H9 (cell line): ENCODE data around the gene DOCK2. TPM values are rescaled to one million over a fixed set of nuclear protein-coding genes. Genes with fewer than 3 reads are reported as not detected.

Experiments used
- DNase-seq: peaks from one replicate; pipeline ENCODE4 v3.0.0-alpha.2; 2017
- H2AFZ ChIP-seq: one replicate; pipeline ENCODE4 v1.6.1; 2013; ENCODE audit warnings: mild to moderate bottlenecking, low read length, control low read depth, moderate library complexity
- H2AK5ac ChIP-seq: 2 replicates; pipeline ENCODE4 v1.6.1; 2013; ENCODE audit warnings: low read length, control low read depth, mixed read lengths; ENCODE audit not compliant: insufficient read length
- H2BK120ac ChIP-seq: one replicate; pipeline ENCODE4 v1.6.1; 2013; ENCODE audit warnings: low read depth, mild to moderate bottlenecking, low read length, control low read depth, inconsistent platforms; ENCODE audit not compliant: poor library complexity, severe bottlenecking
- H2BK12ac ChIP-seq: 2 replicates; pipeline ENCODE4 v1.6.1; 2013; ENCODE audit warnings: low read length, control low read depth, mixed read lengths, low read depth; ENCODE audit not compliant: insufficient read length
- H2BK15ac ChIP-seq: 2 replicates; pipeline ENCODE4 v1.6.1; 2013; ENCODE audit warnings: low read depth, low read length, control low read depth
- H2BK20ac ChIP-seq: one replicate; pipeline ENCODE4 v1.6.1; 2013; ENCODE audit warnings: low read depth, mild to moderate bottlenecking, low read length, control low read depth, inconsistent platforms; ENCODE audit not compliant: poor library complexity, severe bottlenecking
- H2BK5ac ChIP-seq: 2 replicates; pipeline ENCODE4 v1.6.1; 2013; ENCODE audit warnings: low read length, control low read depth, mixed read lengths; ENCODE audit not compliant: insufficient read length
- H3K14ac ChIP-seq: 2 replicates; pipeline ENCODE4 v1.6.1; 2013; ENCODE audit warnings: low read length, control low read depth; ENCODE audit not compliant: insufficient read depth
- H3K18ac ChIP-seq: 2 replicates; pipeline ENCODE4 v1.6.1; 2013; ENCODE audit warnings: low read depth, mild to moderate bottlenecking, mixed read lengths, low read length, control low read depth; ENCODE audit not compliant: insufficient read length
- H3K23ac ChIP-seq: 2 replicates; pipeline ENCODE4 v1.6.1; 2013; ENCODE audit warnings: low read length, control low read depth, mixed read lengths, low read depth; ENCODE audit not compliant: insufficient read length
- H3K23me2 ChIP-seq: 2 replicates; pipeline ENCODE4 v1.6.1; 2013; ENCODE audit warnings: low read depth, mild to moderate bottlenecking, mixed read lengths, low read length, control low read depth; ENCODE audit not compliant: insufficient read length, poor library complexity, severe bottlenecking
- H3K27ac ChIP-seq: 2 replicates; pipeline ENCODE4 v1.5.1; 2013; ENCODE audit warnings: low read length, control low read depth, mixed read lengths, low read depth; ENCODE audit not compliant: insufficient read length
- H3K27me3 ChIP-seq: 2 replicates; pipeline ENCODE4 v1.6.1; 2013; ENCODE audit warnings: low read length, control low read depth, inconsistent platforms; ENCODE audit not compliant: insufficient read depth
- H3K4ac ChIP-seq: 2 replicates; pipeline ENCODE4 v1.6.1; 2013; ENCODE audit warnings: low read depth, mild to moderate bottlenecking, control low read depth, inconsistent platforms, low read length, moderate library complexity
- H3K4me1 ChIP-seq: 2 replicates; pipeline ENCODE4 v1.6.1; 2013; ENCODE audit warnings: low read length, control low read depth, inconsistent platforms; ENCODE audit not compliant: insufficient read depth
- H3K4me2 ChIP-seq: 2 replicates; pipeline ENCODE4 v1.6.1; 2013; ENCODE audit warnings: low read length, control low read depth, mixed read lengths; ENCODE audit not compliant: insufficient read length, insufficient read depth
- H3K56ac ChIP-seq: 2 replicates; pipeline ENCODE4 v1.6.1; 2013; ENCODE audit warnings: low read depth, mild to moderate bottlenecking, mixed read lengths, low read length, control low read depth; ENCODE audit not compliant: insufficient read length
- H3K79me1 ChIP-seq: 2 replicates; pipeline ENCODE4 v1.6.1; 2013; ENCODE audit warnings: low read depth, mild to moderate bottlenecking, moderate library complexity, low read length, control low read depth, inconsistent platforms; ENCODE audit not compliant: insufficient read depth, poor library complexity, severe bottlenecking
- H3K79me2 ChIP-seq: 2 replicates; pipeline ENCODE4 v1.6.1; 2013; ENCODE audit warnings: low read length, control low read depth, inconsistent platforms; ENCODE audit not compliant: insufficient read depth
- H3K9ac ChIP-seq: 2 replicates; pipeline ENCODE4 v1.6.1; 2013; ENCODE audit warnings: low read length, control low read depth, mixed read lengths; ENCODE audit not compliant: insufficient read length; ENCODE audit errors: extremely low read depth
- H3K9me3 ChIP-seq: one replicate; pipeline ENCODE4 v1.6.1; 2013; ENCODE audit warnings: low read depth, low read length, inconsistent platforms; ENCODE audit not compliant: control insufficient read depth
- H3T11ph ChIP-seq: one replicate; pipeline ENCODE4 v1.6.1; 2013; ENCODE audit warnings: mild to moderate bottlenecking, low read length, control low read depth, inconsistent platforms
- H4K20me1 ChIP-seq: one replicate; pipeline ENCODE4 v1.6.1; 2013; ENCODE audit not compliant: control insufficient read depth, insufficient read length, insufficient read depth
- H4K5ac ChIP-seq: 2 replicates; pipeline ENCODE4 v1.6.1; 2013; ENCODE audit warnings: low read depth, mild to moderate bottlenecking, mixed read lengths, low read length, control low read depth; ENCODE audit not compliant: insufficient read length
- H4K8ac ChIP-seq: replicated peaks from 2 replicates; pipeline ENCODE4 v1.6.1; 2013; ENCODE audit warnings: low read length, control low read depth, mixed read lengths, low read depth; ENCODE audit not compliant: insufficient read length
- H4K91ac ChIP-seq: 2 replicates; pipeline ENCODE4 v1.6.1; 2013; ENCODE audit warnings: low read depth, mild to moderate bottlenecking, moderate library complexity, mixed read lengths, low read length, control low read depth; ENCODE audit not compliant: insufficient read length
- H3K27ac Mint-ChIP-seq, 3 experiments: 2 replicates in 2 of 3; 3 replicates in 1 of 3; pipeline ENCODE4 v1.8.0; 2020 to 2021; ENCODE audit warnings: mixed read lengths in 3 of 3, mild to moderate bottlenecking in 1 of 3, moderate library complexity in 1 of 3
- H3K27me3 Mint-ChIP-seq: 2 replicates; pipeline ENCODE4 v1.8.0; 2021; ENCODE audit warnings: low read depth, mild to moderate bottlenecking, moderate library complexity, mixed read lengths
- H3K36me3 Mint-ChIP-seq, 3 experiments: 2 replicates in 2 of 3; 3 replicates in 1 of 3; pipeline ENCODE4 v1.8.0; 2020 to 2021; ENCODE audit warnings: low read depth in 3 of 3, mixed read lengths in 3 of 3; ENCODE audit not compliant: insufficient read depth in 1 of 3
- H3K4me1 Mint-ChIP-seq, 2 experiments: 2 replicates each; pipeline ENCODE4 v1.8.0; 2020; ENCODE audit warnings: mixed read lengths in 2 of 2
- H3K4me3 Mint-ChIP-seq, 2 experiments: 2 replicates in 1 of 2; 3 replicates in 1 of 2; pipeline ENCODE4 v1.8.0; 2020 to 2021; ENCODE audit warnings: mild to moderate bottlenecking in 2 of 2, mixed read lengths in 2 of 2, moderate library complexity in 1 of 2
- H3K9me3 Mint-ChIP-seq, 2 experiments: 2 replicates in 1 of 2; 3 replicates in 1 of 2; pipeline ENCODE4 v1.8.0; 2020; ENCODE audit warnings: mild to moderate bottlenecking in 2 of 2, mixed read lengths in 2 of 2, moderate library complexity in 1 of 2
- CTCF ChIP-seq: fragments of 200-600 bp; sonication (generic); conservative IDR thresholded peaks from 3 replicates; pipeline ENCODE4 v1.8.0; 2021; ENCODE audit warnings: antibody characterized with exemption, mild to moderate bottlenecking
- total RNA-seq: library from RNA; stranded (reverse); gene quantifications from 2 replicates; pipeline ENCODE4 v1.2.1, GENCODE V29; 2021

The DOCK2 gene
- total RNA-seq, 1 experiment from 2014 or later: 7.8 TPM

GRCh38 chr5:169758886-169759285 is 121.8 kb downstream of the DOCK2 start:
- H3K4me2 ChIP-seq: no peak overlapping the region
- no peak overlapping the region for H2BK12ac ChIP-seq
- H3K4me1 Mint-ChIP-seq: peaks cover 9 to 20% of the 10 kb centered on the region in 2 experiments
- no peaks in the 10 kb centered on the region for H3K27me3 ChIP-seq
- no peak overlapping the region for H2BK20ac ChIP-seq
- H2AK5ac ChIP-seq: no peak overlapping the region
- TF ChIP-seq CTCF: no peak
- H3K4me1 ChIP-seq: peaks cover 5% of the 10 kb centered on the region; the same call in 1 of the 2 replicates
- H2BK120ac ChIP-seq: no peak overlapping the region
- no peak overlapping the region for H3K23ac ChIP-seq
- H4K5ac ChIP-seq: no peak overlapping the region
- no peak for DNase-seq
- H3K9ac ChIP-seq: no peak overlapping the region
- H3T11ph ChIP-seq: no peak overlapping the region
- no peaks in the 10 kb centered on the region for H3K23me2 ChIP-seq
- H3K79me1 ChIP-seq: no peaks in the 10 kb centered on the region
- no peak overlapping the region for H3K56ac ChIP-seq
- H3K14ac ChIP-seq: no peak overlapping the region
- H4K91ac ChIP-seq: no peak overlapping the region
- no peaks in the 10 kb centered on the region for H3K9me3 Mint-ChIP-seq
- H3K9me3 ChIP-seq: no peaks in the 10 kb centered on the region
- no peak overlapping the region for H3K18ac ChIP-seq
- no peaks in the 10 kb centered on the region for H3K27me3 Mint-ChIP-seq
- H3K79me2 ChIP-seq: no peaks in the 10 kb centered on the region
- no peak overlapping the region for H2BK5ac ChIP-seq
- no peaks in the 10 kb centered on the region for H4K20me1 ChIP-seq
- no peak overlapping the region for H3K4me3 Mint-ChIP-seq
- H3K27ac Mint-ChIP-seq: no peak overlapping the region
- H2BK15ac ChIP-seq: no peak overlapping the region
- H4K8ac ChIP-seq: no peak overlapping the region
- no peak overlapping the region for H3K4ac ChIP-seq
- no peaks in the 10 kb centered on the region for H3K36me3 Mint-ChIP-seq
- H3K27ac ChIP-seq: no peak overlapping the region
- H2AFZ ChIP-seq: no peak overlapping the region
